HCT116 (cell line): ENCODE results near the gene TMPRSS11E. TPM values are rescaled to one million over a fixed set of nuclear protein-coding genes. Genes with fewer than 3 reads are reported as not detected.

Source experiments
- ATAC-seq: fragments of 200-7000 bp; cut with Tn5 transposase; 2 replicates; pipeline ENCODE4 v1.9.1; 2020; ENCODE audit warnings: mild to moderate bottlenecking, moderate library complexity
- BruUV-seq: library from RNA; stranded (reverse); fragments of 400-500 nt; replicated peaks from 2 replicates; lab custom pipeline; 2021; lab: Mats Ljungman, UMichigan
- CTCF ChIA-PET: fragments of 300-600 bp; sonication (Branson Sonifier 250); formaldehyde crosslinking; loops from one replicate; lab custom pipeline; 2021; ENCODE audit warnings: antibody characterized with exemption; lab: Charles Lee
- POLR2A ChIA-PET: fragments of 300-600, 350-600 bp; sonication (Branson Sonifier 250); formaldehyde crosslinking; loops from one replicate; lab custom pipeline; 2021; ENCODE audit warnings: antibody characterized with exemption; lab: Charles Lee
- RAD21 ChIA-PET, 2 experiments: fragments of 300-600 bp; sonication (Branson Sonifier 250); formaldehyde crosslinking; loops; one replicate each; lab custom pipeline; 2023; ENCODE audit warnings: low total read pairs in 2 of 2; ENCODE audit not compliant: uncharacterized antibody in 2 of 2, unreplicated experiment in 2 of 2, low non-redundant PET in 1 of 2; lab: Charles Lee
- DNase-seq: peaks from one replicate; pipeline ENCODE4 v3.0.0-alpha.2; 2010; ENCODE audit warnings: low read depth, low spot score
- H2AFZ ChIP-seq: fragments of 200-600 bp; shearing (Covaris generic), sonication (generic); 2 replicates; pipeline ENCODE4 v1.6.1; 2017; ENCODE audit warnings: low read depth, mixed run types, mixed read lengths, antibody characterized with exemption, low read length; ENCODE audit not compliant: poor library complexity, severe bottlenecking
- H3K27ac ChIP-seq: 2 replicates; pipeline ENCODE4 v1.5.1; 2012; ENCODE audit warnings: low read depth, low read length
- H3K27me3 ChIP-seq: fragments of 200-600 bp; sonication (generic); 2 replicates; pipeline ENCODE4 v1.6.1; 2016; ENCODE audit warnings: mixed run types, low read length, mixed read lengths; ENCODE audit not compliant: insufficient read depth
- H3K36me3 ChIP-seq, 2 experiments: fragments of 200-500 bp in 1 of 2; fragments of 200-600 bp in 1 of 2; sonication (Bioruptor generic) in 1 of 2; sonication (generic) in 1 of 2; 2 replicates each; pipeline versions ENCODE4 v1.5.1 to v1.6.1; 2014 to 2016; ENCODE audit warnings: low read length in 2 of 2, inconsistent platforms in 1 of 2, mixed read lengths in 1 of 2, mixed run types in 1 of 2; ENCODE audit not compliant: insufficient read depth in 2 of 2, control insufficient read depth in 1 of 2
- H3K4me1 ChIP-seq, 2 experiments: fragments of 200-600 bp in 1 of 2; sonication (generic) in 1 of 2; 2 replicates each; pipeline versions ENCODE4 v1.5.1 to v1.6.1; 2012 to 2017; ENCODE audit warnings: low read length in 2 of 2, inconsistent platforms in 1 of 2, mild to moderate bottlenecking in 1 of 2, mixed read lengths in 1 of 2, mixed run types in 1 of 2, moderate library complexity in 1 of 2; ENCODE audit not compliant: insufficient read depth in 2 of 2, control insufficient read depth in 1 of 2
- H3K4me2 ChIP-seq: fragments of 200-600 bp; sonication (generic); 2 replicates; pipeline ENCODE4 v1.6.1; 2017; ENCODE audit warnings: mixed run types, low read length, mixed read lengths
- H3K4me3 ChIP-seq, 2 experiments: fragments of 200-600 bp in 1 of 2; sonication (generic) in 1 of 2; replicated peaks in 1 of 2; 2 replicates each; pipeline ENCODE4 v1.5.1; 2011 to 2016; ENCODE audit warnings: low read length in 2 of 2, control low read depth in 1 of 2, low read depth in 1 of 2, mild to moderate bottlenecking in 1 of 2, mixed read lengths in 1 of 2, mixed run types in 1 of 2
- H3K79me2 ChIP-seq: fragments of 200-600 bp; sonication (generic); 2 replicates; pipeline ENCODE4 v1.6.1; 2017; ENCODE audit warnings: mild to moderate bottlenecking, mixed run types, low read length, moderate library complexity, mixed read lengths; ENCODE audit not compliant: insufficient read depth
- H3K9ac ChIP-seq: fragments of 200-600 bp; sonication (generic); 2 replicates; pipeline ENCODE4 v1.6.1; 2016; ENCODE audit warnings: low read length, mixed read lengths
- H3K9me2 ChIP-seq: fragments of 200-600 bp; sonication (generic), shearing (Covaris generic); 2 replicates; pipeline ENCODE4 v1.6.1; 2017; ENCODE audit warnings: mixed run types, mild to moderate bottlenecking, moderate library complexity; ENCODE audit not compliant: insufficient read depth
- H3K9me3 ChIP-seq, 2 experiments: fragments of 200-500 bp in 1 of 2; fragments of 200-600 bp in 1 of 2; sonication (Bioruptor generic) in 1 of 2; sonication (generic) in 1 of 2; 2 replicates each; pipeline ENCODE4 v1.6.1; 2014 to 2017; ENCODE audit warnings: low read length in 2 of 2, mixed read lengths in 2 of 2, inconsistent platforms in 1 of 2, low read depth in 1 of 2, mild to moderate bottlenecking in 1 of 2, mixed run types in 1 of 2, moderate library complexity in 1 of 2; ENCODE audit not compliant: control insufficient read depth in 1 of 2, insufficient read depth in 1 of 2
- H4K20me1 ChIP-seq: fragments of 200-600 bp; sonication (generic), shearing (Covaris generic); 2 replicates; pipeline ENCODE4 v1.6.1; 2017; ENCODE audit warnings: mixed run types, mild to moderate bottlenecking, moderate library complexity; ENCODE audit not compliant: insufficient read depth
- CEBPB ChIP-seq: IDR thresholded peaks from 2 replicates; pipeline ENCODE4 v1.6.1; 2012; ENCODE audit warnings: low read depth
- FOSL1 ChIP-seq: IDR thresholded peaks from 2 replicates; pipeline ENCODE4 v1.6.1; 2012; ENCODE audit warnings: low read depth
- JUND ChIP-seq: IDR thresholded peaks from 2 replicates; pipeline ENCODE4 v1.6.1; 2012
- POLR2A ChIP-seq: IDR thresholded peaks from 2 replicates; pipeline ENCODE4 v1.7.0; 2011; ENCODE audit warnings: borderline replicate concordance; ENCODE audit not compliant: insufficient read depth, insufficient read length; ENCODE audit errors: extremely low read depth
- RAD21 ChIP-seq: IDR thresholded peaks from 2 replicates; pipeline ENCODE4 v1.6.1; 2012; ENCODE audit warnings: low read depth, mild to moderate bottlenecking
- SP1 ChIP-seq: IDR thresholded peaks from 2 replicates; pipeline ENCODE4 v1.6.1; 2012; ENCODE audit warnings: low read depth
- SRF ChIP-seq: IDR thresholded peaks from 2 replicates; pipeline ENCODE4 v1.6.1; 2012; ENCODE audit warnings: low read depth
- YY1 ChIP-seq: IDR thresholded peaks from 2 replicates; pipeline ENCODE4 v1.6.1; 2011; ENCODE audit warnings: low read length, low read depth, moderate library complexity, mild to moderate bottlenecking; ENCODE audit not compliant: insufficient replicate concordance; ENCODE audit errors: extremely low read depth
- intact Hi-C: fragments of 100-400 bp; cut with micrococcal nuclease; formaldehyde crosslinking; loops from 2 replicates; pipeline ENCODE4 v1.10.0; 2022
- total RNA-seq: library from RNA; stranded (reverse); gene quantifications from one replicate; pipeline ENCODE4 v1.2.1, GENCODE V29; 2021; ENCODE audit not compliant: unreplicated experiment
- TF ChIP-seq, protein P1 (sequence below), 3 experiments: fragments of 200-600 bp in 1 of 3; sonication (generic) in 1 of 3; IDR thresholded peaks in 2 of 3; conservative IDR thresholded peaks in 1 of 3; 2 replicates each; pipeline ENCODE4 v1.5.1; 2012 to 2017; ENCODE audit warnings: low read depth in 2 of 3, low read length in 2 of 3, antibody characterized with exemption in 1 of 3, borderline replicate concordance in 1 of 3, control low read depth in 1 of 3, mild to moderate bottlenecking in 1 of 3, mixed read lengths in 1 of 3, mixed run types in 1 of 3, moderate library complexity in 1 of 3; ENCODE audit not compliant: insufficient read depth in 1 of 3
- TF ChIP-seq, protein P2 (sequence below): IDR thresholded peaks from 2 replicates; pipeline ENCODE4 v1.6.1; 2011; ENCODE audit warnings: mild to moderate bottlenecking, low read length, moderate library complexity; ENCODE audit not compliant: insufficient replicate concordance; ENCODE audit errors: extremely low read depth
- TF ChIP-seq, protein P3 (sequence below): IDR thresholded peaks from 2 replicates; pipeline ENCODE4 v1.6.1; 2012; ENCODE audit warnings: low read depth

The TMPRSS11E gene
- total RNA-seq, 1 experiment from 2014 or later: not detected

DNA sequence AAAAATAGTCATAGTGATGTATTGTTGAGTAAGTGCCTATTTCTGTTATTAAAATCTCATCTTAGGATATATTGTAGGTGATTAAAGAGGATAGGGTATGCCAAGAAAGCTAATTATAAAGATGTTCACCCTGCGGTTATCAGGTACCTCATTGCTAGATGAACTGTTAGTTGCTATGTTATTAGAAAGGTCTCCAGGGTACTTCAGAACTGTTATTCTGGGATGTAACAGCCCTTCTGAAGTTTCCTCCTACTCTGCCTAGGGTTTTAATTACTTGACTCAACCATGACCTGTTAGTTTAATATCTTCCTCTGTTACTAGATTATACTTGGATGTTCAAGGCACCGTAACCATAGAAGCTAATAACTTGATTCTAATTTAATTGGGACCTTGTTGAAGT is 15.4 kb downstream of the TMPRSS11E start:
- Histone ChIP-seq H3K9ac (no peak overlapping the region), H3K9me2 (no peaks in the 10 kb centered on the region), H3K36me3 (no peaks in the 10 kb centered on the region), H3K27ac (no peak overlapping the region), H3K27me3 (no peaks in the 10 kb centered on the region), H3K4me3 (no peak overlapping the region), H3K4me1 (peaks cover 0 to 19% of the 10 kb centered on the region in 2 experiments; a peak in 2 of 4 replicates), H4K20me1 (no peaks in the 10 kb centered on the region), H3K9me3 (no peaks in the 10 kb centered on the region), H2AFZ (no peak overlapping the region)
- intact Hi-C loops: no loop called here
- ChIA-PET RAD21 (no interaction called here), POLR2A (no interaction called here)
- DNase-seq: no peak
- no TSS peak for BruUV-seq
- no peak for ATAC-seq
- TF ChIP-seq RAD21 (no peak), CEBPB (no peak), SP1 (no peak), POLR2A (no peak), SRF (no peak), FOSL1 (no peak), JUND (no peak), YY1 (no peak)
- TF ChIP-seq, protein P1, sequence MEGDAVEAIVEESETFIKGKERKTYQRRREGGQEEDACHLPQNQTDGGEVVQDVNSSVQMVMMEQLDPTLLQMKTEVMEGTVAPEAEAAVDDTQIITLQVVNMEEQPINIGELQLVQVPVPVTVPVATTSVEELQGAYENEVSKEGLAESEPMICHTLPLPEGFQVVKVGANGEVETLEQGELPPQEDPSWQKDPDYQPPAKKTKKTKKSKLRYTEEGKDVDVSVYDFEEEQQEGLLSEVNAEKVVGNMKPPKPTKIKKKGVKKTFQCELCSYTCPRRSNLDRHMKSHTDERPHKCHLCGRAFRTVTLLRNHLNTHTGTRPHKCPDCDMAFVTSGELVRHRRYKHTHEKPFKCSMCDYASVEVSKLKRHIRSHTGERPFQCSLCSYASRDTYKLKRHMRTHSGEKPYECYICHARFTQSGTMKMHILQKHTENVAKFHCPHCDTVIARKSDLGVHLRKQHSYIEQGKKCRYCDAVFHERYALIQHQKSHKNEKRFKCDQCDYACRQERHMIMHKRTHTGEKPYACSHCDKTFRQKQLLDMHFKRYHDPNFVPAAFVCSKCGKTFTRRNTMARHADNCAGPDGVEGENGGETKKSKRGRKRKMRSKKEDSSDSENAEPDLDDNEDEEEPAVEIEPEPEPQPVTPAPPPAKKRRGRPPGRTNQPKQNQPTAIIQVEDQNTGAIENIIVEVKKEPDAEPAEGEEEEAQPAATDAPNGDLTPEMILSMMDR (IDR thresholded peaks at IDR 0.05 in 2 of 3, conservative IDR thresholded peaks at IDR 0.05 in 1 of 3; ENCODE audit: borderline replicate concordance in 1 of 3, insufficient read depth in 1 of 3, low read depth in 2 of 3, low read length in 2 of 3): no peak
- TF ChIP-seq, protein P2, sequence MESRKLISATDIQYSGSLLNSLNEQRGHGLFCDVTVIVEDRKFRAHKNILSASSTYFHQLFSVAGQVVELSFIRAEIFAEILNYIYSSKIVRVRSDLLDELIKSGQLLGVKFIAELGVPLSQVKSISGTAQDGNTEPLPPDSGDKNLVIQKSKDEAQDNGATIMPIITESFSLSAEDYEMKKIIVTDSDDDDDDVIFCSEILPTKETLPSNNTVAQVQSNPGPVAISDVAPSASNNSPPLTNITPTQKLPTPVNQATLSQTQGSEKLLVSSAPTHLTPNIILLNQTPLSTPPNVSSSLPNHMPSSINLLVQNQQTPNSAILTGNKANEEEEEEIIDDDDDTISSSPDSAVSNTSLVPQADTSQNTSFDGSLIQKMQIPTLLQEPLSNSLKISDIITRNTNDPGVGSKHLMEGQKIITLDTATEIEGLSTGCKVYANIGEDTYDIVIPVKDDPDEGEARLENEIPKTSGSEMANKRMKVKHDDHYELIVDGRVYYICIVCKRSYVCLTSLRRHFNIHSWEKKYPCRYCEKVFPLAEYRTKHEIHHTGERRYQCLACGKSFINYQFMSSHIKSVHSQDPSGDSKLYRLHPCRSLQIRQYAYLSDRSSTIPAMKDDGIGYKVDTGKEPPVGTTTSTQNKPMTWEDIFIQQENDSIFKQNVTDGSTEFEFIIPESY: no peak
- TF ChIP-seq, protein P3, sequence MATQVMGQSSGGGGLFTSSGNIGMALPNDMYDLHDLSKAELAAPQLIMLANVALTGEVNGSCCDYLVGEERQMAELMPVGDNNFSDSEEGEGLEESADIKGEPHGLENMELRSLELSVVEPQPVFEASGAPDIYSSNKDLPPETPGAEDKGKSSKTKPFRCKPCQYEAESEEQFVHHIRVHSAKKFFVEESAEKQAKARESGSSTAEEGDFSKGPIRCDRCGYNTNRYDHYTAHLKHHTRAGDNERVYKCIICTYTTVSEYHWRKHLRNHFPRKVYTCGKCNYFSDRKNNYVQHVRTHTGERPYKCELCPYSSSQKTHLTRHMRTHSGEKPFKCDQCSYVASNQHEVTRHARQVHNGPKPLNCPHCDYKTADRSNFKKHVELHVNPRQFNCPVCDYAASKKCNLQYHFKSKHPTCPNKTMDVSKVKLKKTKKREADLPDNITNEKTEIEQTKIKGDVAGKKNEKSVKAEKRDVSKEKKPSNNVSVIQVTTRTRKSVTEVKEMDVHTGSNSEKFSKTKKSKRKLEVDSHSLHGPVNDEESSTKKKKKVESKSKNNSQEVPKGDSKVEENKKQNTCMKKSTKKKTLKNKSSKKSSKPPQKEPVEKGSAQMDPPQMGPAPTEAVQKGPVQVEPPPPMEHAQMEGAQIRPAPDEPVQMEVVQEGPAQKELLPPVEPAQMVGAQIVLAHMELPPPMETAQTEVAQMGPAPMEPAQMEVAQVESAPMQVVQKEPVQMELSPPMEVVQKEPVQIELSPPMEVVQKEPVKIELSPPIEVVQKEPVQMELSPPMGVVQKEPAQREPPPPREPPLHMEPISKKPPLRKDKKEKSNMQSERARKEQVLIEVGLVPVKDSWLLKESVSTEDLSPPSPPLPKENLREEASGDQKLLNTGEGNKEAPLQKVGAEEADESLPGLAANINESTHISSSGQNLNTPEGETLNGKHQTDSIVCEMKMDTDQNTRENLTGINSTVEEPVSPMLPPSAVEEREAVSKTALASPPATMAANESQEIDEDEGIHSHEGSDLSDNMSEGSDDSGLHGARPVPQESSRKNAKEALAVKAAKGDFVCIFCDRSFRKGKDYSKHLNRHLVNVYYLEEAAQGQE: no peak
- TF ChIP-seq, all 23 proteins: peak for 0
- H3K4me2 ChIP-seq: no peak overlapping the region
- CTCF ChIA-PET: no interaction called here
- no peaks in the 10 kb centered on the region for H3K79me2 ChIP-seq
